A549 treated with RU486 at 1 μM for 4 hours (cell line): ENCODE measurements around the gene MXRA8. TPM values are rescaled to one million over a fixed set of nuclear protein-coding genes. Genes with fewer than 3 reads are reported as not detected.

ENCODE experiments used
- total RNA-seq: library from RNA; stranded (reverse); fragments of 200-300 nt; extraction: Qiagen RNA extraction; gene quantifications from 5 replicates; pipeline ENCODE4 v1.2.3, GENCODE V29; 2022; ENCODE audit warnings: low read depth

MXRA8 gene
- total RNA-seq = 0.16 to 1.0 TPM (median 0.27 TPM) in 4 of 5 replicates, not detected in the other

GRCh38 chr1:1358433-1359271 lies at the start of gene MXRA8:
MXRA8 (minus strand) TSS chr1:1358555; CDS start chr1:1358504, 51 bp downstream.

GRCh38 chr1:1406821-1407635 lies 48.7 kb upstream of the MXRA8 start, which contains the start of gene MRPL20:
MRPL20 (minus strand) TSS chr1:1407293; CDS start chr1:1407217, 76 bp downstream.

GRCh38 chr1:1399187-1399871 lies 41.0 kb upstream of the MXRA8 start, which contains the start of gene CCNL2:
CCNL2 (minus strand) TSS chr1:1399335; CDS start chr1:1399306, 29 bp downstream.

GRCh38 chr1:1374929-1375662 lies 16.7 kb upstream of the MXRA8 start, which contains the start of gene AURKAIP1:
AURKAIP1 (minus strand) TSS chr1:1375207; CDS start chr1:1374756, 451 bp downstream.

GRCh38 chr1:1349256-1350012 lies 8.9 kb downstream of the MXRA8 start, which contains the start of gene DVL1:
DVL1 (minus strand) TSS chr1:1349418; CDS start chr1:1349065, 353 bp downstream.

GRCh38 chr1:1331068-1331965 lies 27.0 kb downstream of the MXRA8 start, which contains the start of gene TAS1R3:
TAS1R3 (plus strand) TSS chr1:1331280; CDS start chr1:1331346, 66 bp downstream.

GRCh38 chr1:1324524-1325287 lies 33.6 kb downstream of the MXRA8 start, which contains the start of the genes CPTP and INTS11:
CPTP (plus strand) TSS chr1:1324802; CDS start chr1:1326911, 2,109 bp downstream.
INTS11 (minus strand) TSS chr1:1324660; CDS start chr1:1324608, 52 bp downstream.

GRCh38 chr1:1307923-1308755 lies 50.2 kb downstream of the MXRA8 start, which contains the start of the genes ACAP3 and PUSL1:
ACAP3 (minus strand) TSS chr1:1307930; CDS start chr1:1307815, 115 bp downstream.
PUSL1 (plus strand) TSS chr1:1308597; CDS start chr1:1308644, 47 bp downstream.

Other genes starting within 250 kb of the MXRA8 start
- gene C1orf159, start 242.5 kb downstream of the MXRA8 start, total RNA-seq = 8.5 to 15.1 TPM (median 13.8 TPM) in 5 replicates
- not detected in 5 replicates for gene TTLL10, start 184.7 kb downstream of the MXRA8 start, total RNA-seq
- not detected in 5 replicates for gene TNFRSF18, start 152.0 kb downstream of the MXRA8 start, total RNA-seq
- 0.22 TPM in 1 of 5 replicates, not detected in the others for gene TNFRSF4, start 144.4 kb downstream of the MXRA8 start, total RNA-seq
- 105 to 136 TPM (median 127 TPM) in 5 replicates for gene SDF4, start 126.6 kb downstream of the MXRA8 start, total RNA-seq
- gene B3GALT6, start 126.3 kb downstream of the MXRA8 start, total RNA-seq = 11.0 to 22.5 TPM (median 21.8 TPM) in 5 replicates
- 0.59 to 1.7 TPM (median 1.1 TPM) in 5 replicates for gene C1QTNF12, start 111.8 kb downstream of the MXRA8 start, total RNA-seq
- gene UBE2J2, start 84.7 kb downstream of the MXRA8 start, total RNA-seq = 35.9 to 51.0 TPM (median 48.6 TPM) in 5 replicates
- 0.68 to 1.3 TPM (median 1.2 TPM) in 5 replicates for gene SCNN1D, start 78.1 kb downstream of the MXRA8 start, total RNA-seq
- 8.1 to 17.8 TPM (median 13.7 TPM) in 5 replicates for gene ACAP3, start 50.6 kb downstream of the MXRA8 start, total RNA-seq
- 16.5 to 29.3 TPM (median 22.8 TPM) in 5 replicates for gene PUSL1, start 50.0 kb downstream of the MXRA8 start, total RNA-seq
- gene INTS11, start 33.9 kb downstream of the MXRA8 start, total RNA-seq = 47.7 to 61.4 TPM (median 58.1 TPM) in 5 replicates
- gene CPTP, start 33.8 kb downstream of the MXRA8 start, total RNA-seq = 13.1 to 20.9 TPM (median 18.3 TPM) in 5 replicates
- 0.08 to 0.14 TPM (median 0.12 TPM) in 5 replicates for gene TAS1R3, start 27.3 kb downstream of the MXRA8 start, total RNA-seq
- 44.0 to 77.6 TPM (median 71.9 TPM) in 5 replicates for gene DVL1, start 9.1 kb downstream of the MXRA8 start, total RNA-seq
- 99.9 to 181 TPM (median 176 TPM) in 5 replicates for gene AURKAIP1, start 16.7 kb upstream of the MXRA8 start, total RNA-seq
- gene CCNL2, start 40.8 kb upstream of the MXRA8 start, total RNA-seq = 36.2 to 57.5 TPM (median 50.3 TPM) in 5 replicates
- 127 to 156 TPM (median 138 TPM) in 5 replicates for gene MRPL20, start 48.7 kb upstream of the MXRA8 start, total RNA-seq
- not detected in 5 replicates for gene ANKRD65, start 62.7 kb upstream of the MXRA8 start, total RNA-seq
- 4.8 to 16.5 TPM (median 14.4 TPM) in 5 replicates for gene VWA1, start 77.1 kb upstream of the MXRA8 start, total RNA-seq
- gene ATAD3C, start 91.1 kb upstream of the MXRA8 start, total RNA-seq = not detected in 5 replicates
- 1.6 to 3.3 TPM (median 3.2 TPM) in 5 replicates for gene ATAD3B, start 113.2 kb upstream of the MXRA8 start, total RNA-seq
- 28.2 to 40.1 TPM (median 37.3 TPM) in 5 replicates for gene ATAD3A, start 153.6 kb upstream of the MXRA8 start, total RNA-seq
- 0.22 to 0.52 TPM (median 0.36 TPM) in 5 replicates for gene TMEM240, start 182.1 kb upstream of the MXRA8 start, total RNA-seq
- 92.5 to 114 TPM (median 109 TPM) in 5 replicates for gene SSU72, start 216.3 kb upstream of the MXRA8 start, total RNA-seq
- gene FNDC10, start 241.6 kb upstream of the MXRA8 start, total RNA-seq = 5.2 to 10.5 TPM (median 8.0 TPM) in 5 replicates